K562 (cell line): ENCODE data around the gene DMD. TPM values are rescaled to one million over a fixed set of nuclear protein-coding genes. Genes with fewer than 3 reads are reported as not detected.

Experiments used
- ATAC-seq: fragments of 200-7000 bp; cut with Tn5 transposase; 3 replicates; pipeline ENCODE4 v1.9.1; 2020; ENCODE audit warnings: moderate library complexity
- BruUV-seq: library from RNA; stranded (reverse); fragments of 400-500 nt; replicated peaks from 2 replicates; lab custom pipeline; 2021; lab: Mats Ljungman, UMichigan
- CTCF ChIA-PET: fragments of 300-600 bp; formaldehyde crosslinking; extraction: SDS; loops from one replicate; lab custom pipeline; 2021; ENCODE audit warnings: low intra/inter-chr PET ratio; lab: Yijun Ruan, JAX
- POLR2A ChIA-PET: fragments of 300-600, 350-650 bp; sonication (Branson Sonifier 250); formaldehyde crosslinking; extraction: SDS; loops from one replicate; lab custom pipeline; 2021; ENCODE audit warnings: antibody characterized with exemption, inconsistent platforms; lab: Yijun Ruan, JAX
- DNase-seq, 4 experiments: peaks; one replicate each; pipeline versions ENCODE4 v3.0.0 to v3.0.0-alpha.2; 2011 to 2018; ENCODE audit warnings: low spot score in 3 of 4, mixed read lengths in 3 of 4; ENCODE audit errors: extremely low read depth in 1 of 4
- FAIRE-seq: peaks from 2 replicates; lab custom pipeline; 2011; peaks lifted over from hg19 to GRCh38; lab: Jason Lieb, UNC
- H2AFZ ChIP-seq: 2 replicates; pipeline ENCODE4 v1.6.0; 2011; ENCODE audit warnings: low read depth, low read length, control low read depth, inconsistent platforms
- H3K27ac ChIP-seq: fragments of 200-600 bp; 3 replicates; pipeline ENCODE4 v1.8.0; 2011; ENCODE audit warnings: low read depth, mild to moderate bottlenecking, control low read depth, inconsistent platforms, low read length, moderate library complexity, mixed read lengths; ENCODE audit errors: extremely low read depth
- H3K27me3 ChIP-seq, 2 experiments: fragments of 300-600 bp in 1 of 2; 2 replicates in 1 of 2; 3 replicates in 1 of 2; pipeline versions ENCODE4 v1.6.0 to v1.8.0; 2011; ENCODE audit warnings: inconsistent platforms in 2 of 2, low read length in 2 of 2, mild to moderate bottlenecking in 1 of 2, mixed read lengths in 1 of 2, moderate library complexity in 1 of 2; ENCODE audit not compliant: control insufficient read depth in 2 of 2, insufficient read depth in 2 of 2
- H3K36me3 ChIP-seq: fragments of 300-600 bp; 3 replicates; pipeline ENCODE4 v1.8.0; 2011; ENCODE audit warnings: mild to moderate bottlenecking, low read length, inconsistent platforms; ENCODE audit not compliant: control insufficient read depth, insufficient read depth
- H3K4me1 ChIP-seq, 2 experiments: fragments of 200-600 bp in 1 of 2; replicated peaks in 1 of 2; 2 replicates in 1 of 2; 3 replicates in 1 of 2; pipeline versions ENCODE4 v1.5.1 to v1.8.0; 2011; ENCODE audit warnings: inconsistent platforms in 2 of 2, low read length in 2 of 2, mild to moderate bottlenecking in 1 of 2, mixed read lengths in 1 of 2, moderate library complexity in 1 of 2; ENCODE audit not compliant: control insufficient read depth in 2 of 2, insufficient read depth in 2 of 2
- H3K4me2 ChIP-seq: 2 replicates; pipeline ENCODE4 v1.6.1; 2011; ENCODE audit warnings: low read length, control low read depth, inconsistent platforms, mixed read lengths; ENCODE audit not compliant: insufficient read depth
- H3K4me3 ChIP-seq: fragments of 200-600 bp; sonication (generic), shearing (Covaris generic); 2 replicates; pipeline ENCODE4 v1.5.1; 2016; ENCODE audit warnings: control low read depth, inconsistent platforms
- H3K79me2 ChIP-seq: fragments of 200-600 bp; 3 replicates; pipeline ENCODE4 v1.8.0; 2011; ENCODE audit warnings: low read length, inconsistent platforms; ENCODE audit not compliant: control insufficient read depth, insufficient read depth
- H3K9ac ChIP-seq, 2 experiments: 2 replicates each; pipeline versions ENCODE4 v1.6.0 to v1.6.1; 2011; ENCODE audit warnings: low read depth in 2 of 2, low read length in 2 of 2, control low read depth in 1 of 2, inconsistent platforms in 1 of 2, mild to moderate bottlenecking in 1 of 2, mixed read lengths in 1 of 2; ENCODE audit not compliant: insufficient read depth in 1 of 2
- H3K9me1 ChIP-seq: one replicate; pipeline ENCODE4 v1.6.0; 2011; ENCODE audit warnings: inconsistent platforms, mild to moderate bottlenecking, low read length, moderate library complexity; ENCODE audit not compliant: control insufficient read depth, insufficient read depth
- H3K9me3 ChIP-seq: replicated peaks from 2 replicates; pipeline ENCODE4 v1.5.1; 2011; ENCODE audit warnings: low read depth, low read length, inconsistent platforms; ENCODE audit not compliant: control insufficient read depth, insufficient read depth
- H4K20me1 ChIP-seq: replicated peaks from 2 replicates; pipeline ENCODE4 v1.6.1; 2011; ENCODE audit warnings: low read length, inconsistent platforms, mixed read lengths; ENCODE audit not compliant: control insufficient read depth, insufficient read depth
- HOXB6 ChIP-seq: fragments of 250-450 bp; sonication (Bioruptor Pico); IDR thresholded peaks from 2 replicates; pipeline ENCODE4 v1.5.1; 2022; ENCODE audit warnings: mild to moderate bottlenecking, borderline replicate concordance
- MEF2D ChIP-seq: conservative IDR thresholded peaks from 2 replicates; pipeline ENCODE4 v1.6.1; 2016; ENCODE audit warnings: low read depth, missing genetic modification characterization, missing compliant biosample characterization
- RBM15 ChIP-seq: fragments of 200-400 bp; formaldehyde crosslinking; IDR thresholded peaks from 2 replicates; pipeline ENCODE4 v1.6.1; 2018; ENCODE audit warnings: mild to moderate bottlenecking, low read length, moderate library complexity; ENCODE audit not compliant: insufficient read depth
- TCF3 ChIP-seq: sonication (generic); formaldehyde crosslinking; IDR thresholded peaks from 2 replicates; pipeline ENCODE4 v1.4.0; 2020; ENCODE audit warnings: mild to moderate bottlenecking, missing genetic modification reagents
- TFAM ChIP-seq: fragments of 250-450 bp; sonication (Bioruptor Pico); conservative IDR thresholded peaks from 2 replicates; pipeline ENCODE4 v1.5.0; 2021; ENCODE audit warnings: mild to moderate bottlenecking, moderate library complexity
- U2AF1 ChIP-seq: fragments of 200-400 bp; formaldehyde crosslinking; optimal IDR thresholded peaks from 2 replicates; pipeline ENCODE3; 2017; ENCODE audit warnings: mild to moderate bottlenecking, low read depth, low read length, moderate library complexity
- ZNF224 ChIP-seq: sonication (generic); formaldehyde crosslinking; IDR thresholded peaks from 2 replicates; pipeline ENCODE4 v1.8.0; 2022; ENCODE audit warnings: mild to moderate bottlenecking, missing genetic modification reagents
- ZNF444 ChIP-seq: fragments of 250-450 bp; sonication (Bioruptor Pico); IDR thresholded peaks from 2 replicates; pipeline ENCODE4 v1.4.0; 2020; ENCODE audit warnings: mild to moderate bottlenecking, moderate library complexity
- WGBS: fragments of 100-300 bp; shearing (Covaris generic); methylation state at CpG from one replicate; pipeline ENCODE4 v1.1.6; 2016; ENCODE audit warnings: low coverage, mixed read lengths; ENCODE audit not compliant: insufficient coverage; ENCODE audit errors: missing lambda C conversion rate; 5-methylcytosine and 5-hydroxymethylcytosine counted together
- in situ Hi-C: fragments of 300-500 bp; cut with MboI; formaldehyde crosslinking; loops from 4 replicates; pipeline ENCODE4 v1.15.0; 2018; ENCODE audit warnings: inconsistent platforms, mixed read lengths
- intact Hi-C: fragments of 100-400 bp; cut with micrococcal nuclease; formaldehyde crosslinking; loops from 2 replicates; pipeline ENCODE4 v1.14.2; 2022
- polyA plus RNA-seq, 8 experiments: library from polyadenylated mRNA; depleted of rRNA in 4 of 8; stranded (reverse) in 5 of 8; unstranded in 3 of 8; fragments of >200 nt; fragmentation: Nextera tagmentation in 2 of 8; fragmentation: Illumina TruSeq in 1 of 8; extraction: Ambion mirVana in 2 of 8; extraction: Trizol in 1 of 8; gene quantifications; 2 replicates each; pipeline versions ENCODE4 v1.2.1 to v1.2.3, GENCODE V29; 2011 to 2014; ENCODE audit warnings: inconsistent platforms in 1 of 8, missing spikeins in 1 of 8
- total RNA-seq, 7 experiments: library from RNA; depleted of rRNA in 6 of 7; stranded (reverse); fragments of >200 nt in 6 of 7; fragmentation: Illumina TruSeq in 2 of 7; extraction: Trizol in 2 of 7; gene quantifications; 2 replicates each; pipeline versions ENCODE4 v1.2.1 to v1.2.3, GENCODE V29; 2011 to 2021; ENCODE audit warnings: low replicate concordance in 1 of 7
- TF ChIP-seq, protein P1 (sequence below), 2 experiments: fragments of 450-650 bp in 1 of 2; sonication (generic) in 1 of 2; formaldehyde crosslinking in 1 of 2; IDR thresholded peaks in 1 of 2; conservative IDR thresholded peaks in 1 of 2; 2 replicates each; pipeline versions ENCODE4 v1.6.1 to v1.8.1; 2016 to 2023; ENCODE audit warnings: mild to moderate bottlenecking in 2 of 2, moderate library complexity in 2 of 2, inconsistent platforms in 1 of 2, missing genetic modification reagents in 1 of 2
- TF ChIP-seq, protein P2 (sequence below): fragments of 250-450 bp; sonication (Bioruptor Pico); IDR thresholded peaks from 2 replicates; pipeline ENCODE4 v1.5.0; 2020; ENCODE audit warnings: mild to moderate bottlenecking, borderline replicate concordance

Gene DMD
- total and polyA plus RNA-seq, 9 of the 15 experiments (the other 6 are each of a cell fraction or from before 2014, with no cell fraction given), result 3.8 to 20.4 (median 11.4) TPM

DNA sequence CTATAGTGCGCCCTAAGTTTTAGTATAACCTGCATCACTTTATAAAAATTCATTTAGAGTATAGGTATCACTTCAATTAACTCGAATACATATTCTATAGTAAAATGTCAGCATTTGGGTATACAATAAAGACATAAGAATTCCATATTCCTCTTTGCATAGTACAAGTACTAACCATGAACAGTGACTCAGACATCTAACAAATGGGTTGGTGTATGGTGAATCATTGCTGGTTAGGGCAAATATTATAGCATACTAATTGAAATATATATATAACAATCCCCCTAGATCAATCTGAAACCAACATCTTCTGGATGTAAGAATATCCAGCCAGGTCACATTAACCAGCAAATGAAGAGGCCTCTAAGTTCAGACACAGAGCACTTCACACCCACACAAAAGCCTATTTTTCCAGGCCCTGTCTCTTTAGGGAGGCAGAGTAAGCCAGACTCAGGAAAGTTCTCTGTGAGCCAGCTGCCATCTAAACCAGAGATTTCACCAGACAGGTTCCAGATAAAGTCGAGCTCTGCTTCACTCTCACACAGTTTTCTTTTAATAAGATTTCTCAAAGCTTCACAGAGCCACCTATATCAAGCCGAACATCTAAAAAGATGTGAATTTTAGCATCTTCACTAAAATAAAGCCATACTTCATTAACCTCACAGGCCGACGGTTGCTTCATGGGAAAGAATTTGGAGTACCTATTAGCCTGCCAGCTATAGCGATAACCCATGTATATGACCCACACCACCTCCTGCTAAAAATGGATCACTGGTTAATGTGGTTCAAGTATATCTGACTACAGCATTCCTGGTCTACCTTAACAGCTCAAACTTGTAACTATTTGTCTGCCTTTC lies 1939.5 kb downstream of the DMD start:
- no peak overlapping the region for H3K4me3 ChIP-seq
- H4K20me1 ChIP-seq, result no peaks in the 10 kb centered on the region
- no peak for ATAC-seq
- no peaks in the 10 kb centered on the region for H3K9me1 ChIP-seq
- 46% methylated on average over 7 of the region's 7 CpGs for WGBS
- H3K4me2 ChIP-seq, result no peak overlapping the region
- TF ChIP-seq ZNF444 (CRISPR knock-in tag) (no peak), MEF2D (no peak)
- H3K27me3 ChIP-seq, result no peaks in the 10 kb centered on the region
- no peaks in the 10 kb centered on the region for H3K9me3 ChIP-seq
- H3K36me3 ChIP-seq, result no peaks in the 10 kb centered on the region
- no TSS peak for BruUV-seq
- ChIA-PET CTCF (no interaction called here), POLR2A (no interaction called here)
- FAIRE-seq, result no peak
- no peak overlapping the region for H2AFZ ChIP-seq
- no peaks in the 10 kb centered on the region for H3K79me2 ChIP-seq
- in situ Hi-C loops, result no loop called here
- peaks cover 0 to under 1% of the 10 kb centered on the region in 2 experiments; a peak in 2 of 5 replicates for H3K4me1 ChIP-seq
- intact Hi-C loops, result no loop called here
- H3K9ac ChIP-seq, result no peak overlapping the region
- no peak for DNase-seq
- H3K27ac ChIP-seq, result no peak overlapping the region

DNA sequence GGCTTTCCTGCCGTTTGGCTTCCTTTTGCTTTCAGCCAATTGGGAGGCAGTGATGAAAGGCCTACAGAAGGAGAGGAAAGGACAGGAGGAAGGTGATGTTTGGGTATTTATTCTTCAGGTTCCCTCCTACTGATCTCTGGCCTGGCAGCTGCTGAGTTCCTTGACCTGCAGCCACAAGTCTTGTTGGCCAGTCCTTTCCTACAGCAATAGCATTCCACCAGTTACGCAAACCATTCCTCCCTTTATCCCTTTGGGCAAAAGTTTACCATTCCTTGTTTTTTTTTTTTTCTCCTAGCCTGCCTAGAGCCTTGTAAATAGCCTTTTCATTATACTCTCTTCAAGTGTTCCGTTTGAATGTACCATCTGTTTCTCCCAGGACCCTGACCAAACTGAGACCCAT lies 1941.4 kb downstream of the DMD start:
- no peak for DNase-seq
- CTCF ChIA-PET, result interaction anchor here (0.6 kb wide), 1 partner anchor 36 kb away, joined by 4 read pairs; no protein-coding TSS in a partner anchor
- ATAC-seq, result no peak
- no peak overlapping the region for H3K27ac ChIP-seq
- WGBS, result 22% methylated on average over 3 of the region's 3 CpGs
- H3K27me3 ChIP-seq, result no peaks in the 10 kb centered on the region
- peaks cover 0 to 7% of the 10 kb centered on the region in 2 experiments; a peak in 2 of 5 replicates for H3K4me1 ChIP-seq
- no peak overlapping the region for H3K9ac ChIP-seq
- H3K36me3 ChIP-seq, result no peaks in the 10 kb centered on the region
- H3K79me2 ChIP-seq, result no peaks in the 10 kb centered on the region
- no peak overlapping the region for H3K4me2 ChIP-seq
- H4K20me1 ChIP-seq, result no peaks in the 10 kb centered on the region
- H3K9me1 ChIP-seq, result no peaks in the 10 kb centered on the region
- H2AFZ ChIP-seq, result no peak overlapping the region
- no peak for FAIRE-seq
- no TSS peak for BruUV-seq
- intact Hi-C loops (no loop called here), in situ Hi-C loops (no loop called here)
- POLR2A ChIA-PET, result no interaction called here
- no peak overlapping the region for H3K4me3 ChIP-seq
- no peaks in the 10 kb centered on the region for H3K9me3 ChIP-seq
- TF ChIP-seq TFAM (CRISPR knock-in tag), result no peak
- TF ChIP-seq HOXB6 (CRISPR knock-in tag), result no peak
- TF ChIP-seq U2AF1, result no peak
- TF ChIP-seq RBM15, result no peak
- TF ChIP-seq, protein P1, sequence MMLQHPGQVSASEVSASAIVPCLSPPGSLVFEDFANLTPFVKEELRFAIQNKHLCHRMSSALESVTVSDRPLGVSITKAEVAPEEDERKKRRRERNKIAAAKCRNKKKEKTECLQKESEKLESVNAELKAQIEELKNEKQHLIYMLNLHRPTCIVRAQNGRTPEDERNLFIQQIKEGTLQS (IDR thresholded peaks at IDR 0.05), result no peak
- TF ChIP-seq, protein P1 (CRISPR knock-in tag; conservative IDR thresholded peaks at IDR 0.05), result no peak
- TF ChIP-seq, protein P2, sequence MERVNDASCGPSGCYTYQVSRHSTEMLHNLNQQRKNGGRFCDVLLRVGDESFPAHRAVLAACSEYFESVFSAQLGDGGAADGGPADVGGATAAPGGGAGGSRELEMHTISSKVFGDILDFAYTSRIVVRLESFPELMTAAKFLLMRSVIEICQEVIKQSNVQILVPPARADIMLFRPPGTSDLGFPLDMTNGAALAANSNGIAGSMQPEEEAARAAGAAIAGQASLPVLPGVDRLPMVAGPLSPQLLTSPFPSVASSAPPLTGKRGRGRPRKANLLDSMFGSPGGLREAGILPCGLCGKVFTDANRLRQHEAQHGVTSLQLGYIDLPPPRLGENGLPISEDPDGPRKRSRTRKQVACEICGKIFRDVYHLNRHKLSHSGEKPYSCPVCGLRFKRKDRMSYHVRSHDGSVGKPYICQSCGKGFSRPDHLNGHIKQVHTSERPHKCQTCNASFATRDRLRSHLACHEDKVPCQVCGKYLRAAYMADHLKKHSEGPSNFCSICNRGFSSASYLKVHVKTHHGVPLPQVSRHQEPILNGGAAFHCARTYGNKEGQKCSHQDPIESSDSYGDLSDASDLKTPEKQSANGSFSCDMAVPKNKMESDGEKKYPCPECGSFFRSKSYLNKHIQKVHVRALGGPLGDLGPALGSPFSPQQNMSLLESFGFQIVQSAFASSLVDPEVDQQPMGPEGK, result no peak
- no peak for TF ChIP-seq TCF3 (CRISPR knock-in tag)
- no peak for TF ChIP-seq ZNF224 (CRISPR knock-in tag)
